ENCODE data around the gene SIK3.

Gene SIK3

GRCh38 chr11:117070016-117070415, 28.2 kb downstream of the SIK3 start:
- no peak for TF ChIP-seq EZH2 (IDR thresholded peaks at IDR 0.05; ENCODE audit: borderline replicate concordance, low read depth, low read length, severe bottlenecking)
- TF ChIP-seq CTCF (IDR thresholded peaks at IDR 0.05; ENCODE audit: borderline replicate concordance, extremely low read depth, low read length, poor library complexity, severe bottlenecking), result no peak
- Histone ChIP-seq H3K79me2 (ENCODE audit: insufficient read depth, low read length) (peaks cover 46% of the 10 kb centered on the region), H3K9ac (ENCODE audit: low read depth, low read length) (no peak overlapping the region), H3K4me1 (ENCODE audit: insufficient read depth, low read length) (no peaks in the 10 kb centered on the region), H3K4me2 (ENCODE audit: insufficient read depth, low read length) (no peak overlapping the region), H3K4me3 (ENCODE audit: low read depth in 1 of 2, low read length in 2 of 2) (no peak overlapping the region), H4K20me1 (ENCODE audit: insufficient read depth, low read length) (peaks cover 22% of the 10 kb centered on the region), H2AFZ (ENCODE audit: low read depth, low read length) (no peak overlapping the region), H3K9me3 (ENCODE audit: insufficient read depth, low read length, severe bottlenecking) (no peaks in the 10 kb centered on the region), H3K36me3 (ENCODE audit: insufficient read depth, low read length) (no peaks in the 10 kb centered on the region), H3K27ac (ENCODE audit: low read length) (no peak overlapping the region), H3K27me3 (ENCODE audit: insufficient read depth, low read length, poor library complexity) (no peaks in the 10 kb centered on the region)
- ATAC-seq (ENCODE audit: insufficient read depth, low read depth) (no peak), DNase-seq (no peak)

GRCh38 chr11:117068303-117068860, 29.8 kb downstream of the SIK3 start:
- H3K4me2 ChIP-seq (ENCODE audit: insufficient read depth, low read length), result no peak overlapping the region
- no peak overlapping the region for H3K9ac ChIP-seq (ENCODE audit: low read depth, low read length)
- H3K4me3 ChIP-seq (ENCODE audit: low read depth in 1 of 2, low read length in 2 of 2), result no peak overlapping the region
- no peaks in the 10 kb centered on the region for H3K4me1 ChIP-seq (ENCODE audit: insufficient read depth, low read length)
- no peak for DNase-seq
- H3K9me3 ChIP-seq (ENCODE audit: insufficient read depth, low read length, severe bottlenecking), result no peaks in the 10 kb centered on the region
- H2AFZ ChIP-seq (ENCODE audit: low read depth, low read length), result no peak overlapping the region
- peaks cover 43% of the 10 kb centered on the region for H3K79me2 ChIP-seq (ENCODE audit: insufficient read depth, low read length)
- no peak overlapping the region for H3K27ac ChIP-seq (ENCODE audit: low read length)
- no peaks in the 10 kb centered on the region for H3K27me3 ChIP-seq (ENCODE audit: insufficient read depth, low read length, poor library complexity)
- H4K20me1 ChIP-seq (ENCODE audit: insufficient read depth, low read length), result peaks cover 20% of the 10 kb centered on the region
- no peaks in the 10 kb centered on the region for H3K36me3 ChIP-seq (ENCODE audit: insufficient read depth, low read length)
- ATAC-seq (ENCODE audit: insufficient read depth, low read depth), result no peak
- no peak for TF ChIP-seq EZH2 (IDR thresholded peaks at IDR 0.05; ENCODE audit: borderline replicate concordance, low read depth, low read length, severe bottlenecking)
- TF ChIP-seq CTCF (IDR thresholded peaks at IDR 0.05; ENCODE audit: borderline replicate concordance, extremely low read depth, low read length, poor library complexity, severe bottlenecking), result no peak

- TF ChIP-seq EZH2 (IDR thresholded peaks at IDR 0.05; ENCODE audit: borderline replicate concordance, low read depth, low read length, severe bottlenecking) (no peak), CTCF (IDR thresholded peaks at IDR 0.05; ENCODE audit: borderline replicate concordance, extremely low read depth, low read length, poor library complexity, severe bottlenecking) (no peak)
- H3K4me2 ChIP-seq (ENCODE audit: insufficient read depth, low read length), result no peak overlapping the region
- H3K27me3 ChIP-seq (ENCODE audit: insufficient read depth, low read length, poor library complexity), result no peaks in the 10 kb centered on the region
- no peaks in the 10 kb centered on the region for H3K4me1 ChIP-seq (ENCODE audit: insufficient read depth, low read length)
- no peak overlapping the region for H3K27ac ChIP-seq (ENCODE audit: low read length)
- ATAC-seq (ENCODE audit: insufficient read depth, low read depth) (no peak), DNase-seq (no peak)
- H3K9ac ChIP-seq (ENCODE audit: low read depth, low read length), result no peak overlapping the region
- H2AFZ ChIP-seq (ENCODE audit: low read depth, low read length), result no peak overlapping the region
- H3K36me3 ChIP-seq (ENCODE audit: insufficient read depth, low read length), result no peaks in the 10 kb centered on the region
- peaks cover 49% of the 10 kb centered on the region for H3K79me2 ChIP-seq (ENCODE audit: insufficient read depth, low read length)
- H4K20me1 ChIP-seq (ENCODE audit: insufficient read depth, low read length), result peaks cover 19% of the 10 kb centered on the region
- no peaks in the 10 kb centered on the region for H3K9me3 ChIP-seq (ENCODE audit: insufficient read depth, low read length, severe bottlenecking)
- no peak overlapping the region for H3K4me3 ChIP-seq (ENCODE audit: low read depth in 1 of 2, low read length in 2 of 2)
Measured at GRCh38 chr11:117066959-117067358, 31.3 kb downstream of the SIK3 start.
